HCT116 (cell line): ENCODE data around the gene BABAM2. TPM values are rescaled to one million over a fixed set of nuclear protein-coding genes. Genes with fewer than 3 reads are reported as not detected.

Experiments used
- ATAC-seq: fragments of 200-7000 bp; cut with Tn5 transposase; 2 replicates; pipeline ENCODE4 v1.9.1; 2020; ENCODE audit warnings: mild to moderate bottlenecking, moderate library complexity
- BruUV-seq: library from RNA; stranded (reverse); fragments of 400-500 nt; replicated peaks from 2 replicates; lab custom pipeline; 2021; lab: Mats Ljungman, UMichigan
- CTCF ChIA-PET: fragments of 300-600 bp; sonication (Branson Sonifier 250); formaldehyde crosslinking; loops from one replicate; lab custom pipeline; 2021; ENCODE audit warnings: antibody characterized with exemption; lab: Charles Lee
- POLR2A ChIA-PET: fragments of 300-600, 350-600 bp; sonication (Branson Sonifier 250); formaldehyde crosslinking; loops from one replicate; lab custom pipeline; 2021; ENCODE audit warnings: antibody characterized with exemption; lab: Charles Lee
- RAD21 ChIA-PET, 2 experiments: fragments of 300-600 bp; sonication (Branson Sonifier 250); formaldehyde crosslinking; loops; one replicate each; lab custom pipeline; 2023; ENCODE audit warnings: low total read pairs in 2 of 2; ENCODE audit not compliant: uncharacterized antibody in 2 of 2, unreplicated experiment in 2 of 2, low non-redundant PET in 1 of 2; lab: Charles Lee
- DNase-seq: peaks from one replicate; pipeline ENCODE4 v3.0.0-alpha.2; 2010; ENCODE audit warnings: low read depth, low spot score
- H2AFZ ChIP-seq: fragments of 200-600 bp; shearing (Covaris generic), sonication (generic); 2 replicates; pipeline ENCODE4 v1.6.1; 2017; ENCODE audit warnings: low read depth, mixed run types, mixed read lengths, antibody characterized with exemption, low read length; ENCODE audit not compliant: poor library complexity, severe bottlenecking
- H3K27ac ChIP-seq: 2 replicates; pipeline ENCODE4 v1.5.1; 2012; ENCODE audit warnings: low read depth, low read length
- H3K27me3 ChIP-seq: fragments of 200-600 bp; sonication (generic); 2 replicates; pipeline ENCODE4 v1.6.1; 2016; ENCODE audit warnings: mixed run types, low read length, mixed read lengths; ENCODE audit not compliant: insufficient read depth
- H3K36me3 ChIP-seq, 2 experiments: fragments of 200-500 bp in 1 of 2; fragments of 200-600 bp in 1 of 2; sonication (Bioruptor generic) in 1 of 2; sonication (generic) in 1 of 2; 2 replicates each; pipeline versions ENCODE4 v1.5.1 to v1.6.1; 2014 to 2016; ENCODE audit warnings: low read length in 2 of 2, inconsistent platforms in 1 of 2, mixed read lengths in 1 of 2, mixed run types in 1 of 2; ENCODE audit not compliant: insufficient read depth in 2 of 2, control insufficient read depth in 1 of 2
- H3K4me1 ChIP-seq, 2 experiments: fragments of 200-600 bp in 1 of 2; sonication (generic) in 1 of 2; 2 replicates each; pipeline versions ENCODE4 v1.5.1 to v1.6.1; 2012 to 2017; ENCODE audit warnings: low read length in 2 of 2, inconsistent platforms in 1 of 2, mild to moderate bottlenecking in 1 of 2, mixed read lengths in 1 of 2, mixed run types in 1 of 2, moderate library complexity in 1 of 2; ENCODE audit not compliant: insufficient read depth in 2 of 2, control insufficient read depth in 1 of 2
- H3K4me2 ChIP-seq: fragments of 200-600 bp; sonication (generic); 2 replicates; pipeline ENCODE4 v1.6.1; 2017; ENCODE audit warnings: mixed run types, low read length, mixed read lengths
- H3K4me3 ChIP-seq, 2 experiments: fragments of 200-600 bp in 1 of 2; sonication (generic) in 1 of 2; replicated peaks in 1 of 2; 2 replicates each; pipeline ENCODE4 v1.5.1; 2011 to 2016; ENCODE audit warnings: low read length in 2 of 2, control low read depth in 1 of 2, low read depth in 1 of 2, mild to moderate bottlenecking in 1 of 2, mixed read lengths in 1 of 2, mixed run types in 1 of 2
- H3K79me2 ChIP-seq: fragments of 200-600 bp; sonication (generic); 2 replicates; pipeline ENCODE4 v1.6.1; 2017; ENCODE audit warnings: mild to moderate bottlenecking, mixed run types, low read length, moderate library complexity, mixed read lengths; ENCODE audit not compliant: insufficient read depth
- H3K9ac ChIP-seq: fragments of 200-600 bp; sonication (generic); 2 replicates; pipeline ENCODE4 v1.6.1; 2016; ENCODE audit warnings: low read length, mixed read lengths
- H3K9me2 ChIP-seq: fragments of 200-600 bp; sonication (generic), shearing (Covaris generic); 2 replicates; pipeline ENCODE4 v1.6.1; 2017; ENCODE audit warnings: mixed run types, mild to moderate bottlenecking, moderate library complexity; ENCODE audit not compliant: insufficient read depth
- H3K9me3 ChIP-seq, 2 experiments: fragments of 200-500 bp in 1 of 2; fragments of 200-600 bp in 1 of 2; sonication (Bioruptor generic) in 1 of 2; sonication (generic) in 1 of 2; 2 replicates each; pipeline ENCODE4 v1.6.1; 2014 to 2017; ENCODE audit warnings: low read length in 2 of 2, mixed read lengths in 2 of 2, inconsistent platforms in 1 of 2, low read depth in 1 of 2, mild to moderate bottlenecking in 1 of 2, mixed run types in 1 of 2, moderate library complexity in 1 of 2; ENCODE audit not compliant: control insufficient read depth in 1 of 2, insufficient read depth in 1 of 2
- H4K20me1 ChIP-seq: fragments of 200-600 bp; sonication (generic), shearing (Covaris generic); 2 replicates; pipeline ENCODE4 v1.6.1; 2017; ENCODE audit warnings: mixed run types, mild to moderate bottlenecking, moderate library complexity; ENCODE audit not compliant: insufficient read depth
- EZH2 ChIP-seq: fragments of 200-600 bp; sonication (generic); IDR thresholded peaks from 2 replicates; pipeline ENCODE4 v1.6.1; 2017; ENCODE audit warnings: antibody characterized with exemption, mixed run types
- EZH2phosphoT487 ChIP-seq: fragments of 200-600 bp; IDR thresholded peaks from 2 replicates; pipeline ENCODE4 v1.6.1; 2018; ENCODE audit warnings: antibody characterized with exemption, borderline replicate concordance
- POLR2A ChIP-seq: IDR thresholded peaks from 2 replicates; pipeline ENCODE4 v1.7.0; 2011; ENCODE audit warnings: borderline replicate concordance; ENCODE audit not compliant: insufficient read depth, insufficient read length; ENCODE audit errors: extremely low read depth
- POLR2AphosphoS5 ChIP-seq: IDR thresholded peaks from 2 replicates; pipeline ENCODE4 v1.6.1; 2011; ENCODE audit warnings: mild to moderate bottlenecking, low read depth, low read length, moderate library complexity
- REST ChIP-seq: IDR thresholded peaks from 2 replicates; pipeline ENCODE4 v1.6.1; 2012; ENCODE audit warnings: low read depth
- TCF7L2 ChIP-seq: IDR thresholded peaks from 2 replicates; pipeline ENCODE4 v1.7.0; 2011; ENCODE audit warnings: borderline replicate concordance, inconsistent platforms; ENCODE audit not compliant: insufficient read depth, insufficient read length; ENCODE audit errors: extremely low read depth
- intact Hi-C: fragments of 100-400 bp; cut with micrococcal nuclease; formaldehyde crosslinking; loops from 2 replicates; pipeline ENCODE4 v1.10.0; 2022
- total RNA-seq: library from RNA; stranded (reverse); gene quantifications from one replicate; pipeline ENCODE4 v1.2.1, GENCODE V29; 2021; ENCODE audit not compliant: unreplicated experiment

BABAM2 gene
- total RNA-seq, 1 experiment from 2014 or later = 23.8 TPM

DNA sequence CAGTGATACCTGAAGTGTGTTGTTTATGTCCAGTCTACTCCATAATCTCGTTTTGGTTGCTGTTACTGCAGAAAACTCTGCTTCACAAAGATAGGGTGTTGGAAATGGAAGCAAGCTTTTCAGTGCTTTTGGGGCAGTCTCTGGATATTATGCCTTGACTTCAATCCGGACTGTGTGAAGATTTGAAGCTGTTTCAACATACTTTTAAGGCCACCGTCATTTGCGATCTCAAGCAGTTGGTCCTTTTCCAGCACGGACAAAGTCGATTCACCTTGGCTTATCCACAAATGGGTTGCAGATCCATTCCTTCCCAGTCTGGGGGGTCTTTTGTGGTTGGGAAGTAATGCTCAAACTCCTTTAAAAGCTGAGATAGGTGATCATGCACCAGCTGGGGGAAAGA lies 20.8 kb upstream of the BABAM2 start (continued):
- TF ChIP-seq REST = no peak
- TF ChIP-seq, all 23 proteins: peak for 0

- ChIA-PET RAD21 (no interaction called here), CTCF (no interaction called here), POLR2A (no interaction called here)
- Histone ChIP-seq H3K27ac (no peak overlapping the region), H3K4me1 (peaks cover 0 to 5% of the 10 kb centered on the region in 2 experiments; a peak in 2 of 4 replicates), H3K4me3 (no peak overlapping the region), H3K9me2 (no peaks in the 10 kb centered on the region), H3K9me3 (0 out of 4 replicates have a peak, but pooled peaks cover 0 to 1% of the 10 kb centered on the region in 2 experiments), H3K9ac (no peak overlapping the region), H3K27me3 (no peaks in the 10 kb centered on the region), H3K79me2 (no peaks in the 10 kb centered on the region), H3K36me3 (no peaks in the 10 kb centered on the region), H4K20me1 (no peaks in the 10 kb centered on the region), H2AFZ (no peak overlapping the region), H3K4me2 (no peak overlapping the region)
- DNase-seq (no peak), ATAC-seq (no peak)
- BruUV-seq = no TSS peak
- TF ChIP-seq EZH2 (no peak), POLR2A (no peak), POLR2AphosphoS5 (no peak), TCF7L2 (no peak), REST (no peak), EZH2phosphoT487 (no peak)
- intact Hi-C loops = no loop called here
These were observed 19.8 kb upstream of the BABAM2 start for GRCh38 chr2:27870724-27871123.
